Activated B cell treated with CpG ODN at 0.5 μM for 24 hours (primary cell): Measurements from ENCODE around the gene ULBP1. TPM values are rescaled to one million over a fixed set of nuclear protein-coding genes. Genes with fewer than 3 reads are reported as not detected.
"Not testable (repeated sequence)": the region's sequence is repeated elsewhere in the genome, so short reads cannot be mapped to it uniquely, and the experiment has no call there.

Source experiments
- ATAC-seq: fragments of 200-7000 bp; cut with Tn5 transposase; one replicate; pipeline ENCODE4 v1.10.0; 2021; ENCODE audit warnings: low read depth, mild to moderate bottlenecking, moderate library complexity
- CTCF ChIA-PET: fragments of 350-600 bp; sonication (Branson Sonifier 250); formaldehyde crosslinking; loops from one replicate; lab custom pipeline; 2021; ENCODE audit warnings: antibody characterized with exemption; lab: Charles Lee
- POLR2A ChIA-PET: fragments of 350-600 bp; sonication (Branson Sonifier 250); formaldehyde crosslinking; loops from one replicate; lab custom pipeline; 2021; ENCODE audit warnings: antibody characterized with exemption; lab: Charles Lee
- DNase-seq: peaks from one replicate; pipeline ENCODE4 v3.0.0; 2022
- H3K27ac Mint-ChIP-seq: one replicate; pipeline ENCODE4 v1.8.0; 2020; ENCODE audit warnings: mixed read lengths
- H3K27me3 Mint-ChIP-seq: one replicate; pipeline ENCODE4 v1.8.0; 2021; ENCODE audit warnings: mixed read lengths
- H3K36me3 Mint-ChIP-seq: one replicate; pipeline ENCODE4 v1.8.0; 2021; ENCODE audit warnings: low read depth, mixed read lengths
- H3K4me1 Mint-ChIP-seq: one replicate; pipeline ENCODE4 v1.8.0; 2021; ENCODE audit warnings: mixed read lengths
- H3K4me3 Mint-ChIP-seq: one replicate; pipeline ENCODE4 v1.8.0; 2020; ENCODE audit warnings: mild to moderate bottlenecking, mixed read lengths
- H3K9me3 Mint-ChIP-seq: one replicate; pipeline ENCODE4 v1.8.0; 2020; ENCODE audit warnings: mixed read lengths
- CTCF ChIP-seq: fragments of 200-600 bp; IDR thresholded peaks from one replicate; pipeline ENCODE4 v1.8.0; 2022; ENCODE audit warnings: antibody characterized with exemption, mild to moderate bottlenecking
- intact Hi-C: fragments of 100-400 bp; cut with micrococcal nuclease; formaldehyde crosslinking; loops from one replicate; pipeline ENCODE4 v1.15.1; 2024
- total RNA-seq: library from RNA; stranded (reverse); gene quantifications from 2 replicates; pipeline ENCODE4 v1.2.3, GENCODE V29; 2022

Gene ULBP1
- total RNA-seq, 1 donor from 2014 or later, result 2.2 TPM

- ATAC-seq, result peak; percentile 40
- DNase-seq, H3K9me3 Mint-ChIP-seq, H3K36me3 Mint-ChIP-seq, CTCF ChIA-PET, H3K27ac Mint-ChIP-seq, H3K4me3 Mint-ChIP-seq: not testable (repeated sequence)
- intact Hi-C loops, result loop anchor here (5.0 kb wide), 3 partner anchors 293 to 797 kb away; partner anchors contain the start of gene PPIL4
- Mint-ChIP-seq H3K27me3 (peaks cover 64% of the 10 kb centered on the region), H3K4me1 (peaks cover 16% of the 10 kb centered on the region)
- POLR2A ChIA-PET, result interaction anchor here (0.6 kb wide), 1 partner anchor 80 kb away, joined by 4 read pairs; no protein-coding TSS in a partner anchor
These were observed 51.7 kb downstream of the ULBP1 start for GRCh38 chr6:150015281-150016001.

GRCh38 chr6:150016324-150017185 is 52.8 kb downstream of the ULBP1 start:
- H3K4me3 Mint-ChIP-seq, result no peak overlapping the region
- DNase-seq (peak; percentile 36), ATAC-seq (peak; percentile 85)
- ChIA-PET POLR2A (no interaction called here), CTCF (interaction anchor here (0.7 to 2.6 kb wide), 23 partner anchors 9 to 379 kb away, joined by 3 to 27 read pairs (median 5); partner anchors contain the start of genes RAET1L and ULBP1)
- no peaks in the 10 kb centered on the region for H3K9me3 Mint-ChIP-seq
- TF ChIP-seq CTCF, result no peak
- H3K27me3 Mint-ChIP-seq, result peaks cover 62% of the 10 kb centered on the region
- no peaks in the 10 kb centered on the region for H3K36me3 Mint-ChIP-seq
- intact Hi-C loops, result loop anchor here (1.0 to 5.0 kb wide), 7 partner anchors 9 to 796 kb away; partner anchors contain the start of gene PPIL4
- H3K27ac Mint-ChIP-seq, result no peak overlapping the region
- peaks cover 16% of the 10 kb centered on the region for H3K4me1 Mint-ChIP-seq

GRCh38 chr6:150017186-150017521 is 53.4 kb downstream of the ULBP1 start:
- H3K27ac Mint-ChIP-seq, H3K36me3 Mint-ChIP-seq, DNase-seq, H3K9me3 Mint-ChIP-seq, ATAC-seq, POLR2A ChIA-PET, H3K4me3 Mint-ChIP-seq: not testable (repeated sequence)
- Mint-ChIP-seq H3K4me1 (peaks cover 16% of the 10 kb centered on the region), H3K27me3 (peaks cover 60% of the 10 kb centered on the region)
- CTCF ChIA-PET, result interaction anchor here (0.8 to 2.6 kb wide), 22 partner anchors 9 to 378 kb away, joined by 3 to 27 read pairs (median 5); partner anchors contain the start of genes RAET1L and ULBP1
- intact Hi-C loops, result loop anchor here (1.0 to 5.0 kb wide), 7 partner anchors 10 to 795 kb away; partner anchors contain the start of gene PPIL4

- intact Hi-C loops, result loop anchor here (5.0 kb wide), 3 partner anchors 297 to 793 kb away; partner anchors contain the start of gene PPIL4
- no peak for TF ChIP-seq CTCF
- Mint-ChIP-seq H3K27ac (no peak overlapping the region), H3K27me3 (peaks cover 57% of the 10 kb centered on the region), H3K4me3 (no peak overlapping the region), H3K36me3 (no peaks in the 10 kb centered on the region), H3K9me3 (no peaks in the 10 kb centered on the region), H3K4me1 (peaks cover 12% of the 10 kb centered on the region)
- ATAC-seq (no peak), DNase-seq (no peak)
- CTCF ChIA-PET, result interaction anchor here (1.2 to 1.4 kb wide), 2 partner anchors 84 to 185 kb away, joined by 3 read pairs; no protein-coding TSS in a partner anchor
- POLR2A ChIA-PET, result no interaction called here
These were observed 55.3 kb downstream of the ULBP1 start for GRCh38 chr6:150018846-150019580.

GRCh38 chr6:150021870-150022269 is 58.1 kb downstream of the ULBP1 start:
- H3K4me1 Mint-ChIP-seq, CTCF ChIA-PET, H3K36me3 Mint-ChIP-seq, ATAC-seq, H3K4me3 Mint-ChIP-seq, H3K9me3 Mint-ChIP-seq, POLR2A ChIA-PET, H3K27ac Mint-ChIP-seq, DNase-seq, intact Hi-C loops: not testable (repeated sequence)
- peaks cover 53% of the 10 kb centered on the region for H3K27me3 Mint-ChIP-seq

Other genes with a start within 250 kb of the ULBP1 start
- gene LATS1, start 245.8 kb upstream of the ULBP1 start, total RNA-seq, result 34.6 and 42.0 TPM in 2 replicates
- 46.9 and 50.4 TPM in 2 replicates for gene NUP43, start 217.4 kb upstream of the ULBP1 start, total RNA-seq
- gene PCMT1, start 214.2 kb upstream of the ULBP1 start, total RNA-seq, result 44.9 and 50.8 TPM in 2 replicates
- 0.29 TPM in 2 replicates for gene LRP11, start 99.6 kb upstream of the ULBP1 start, total RNA-seq
- gene RAET1E, start 65.8 kb upstream of the ULBP1 start, total RNA-seq, result not detected in 2 replicates
- not detected in 2 replicates for gene RAET1G, start 40.8 kb upstream of the ULBP1 start, total RNA-seq
- 0.29 and 0.37 TPM in 2 replicates for gene ULBP2, start 21.9 kb upstream of the ULBP1 start, total RNA-seq
- not detected in 2 replicates for gene RAET1L, start 61.6 kb downstream of the ULBP1 start, total RNA-seq
- 0.46 and 0.80 TPM in 2 replicates for gene ULBP3, start 105.2 kb downstream of the ULBP1 start, total RNA-seq
- gene PPP1R14C, start 179.1 kb downstream of the ULBP1 start, total RNA-seq, result 0.11 and 0.32 TPM in 2 replicates